OCI-M2 (cell line): ENCODE measurements around the gene SYT2.
"Not testable (repeated sequence)": the region's sequence is repeated elsewhere in the genome, so short reads cannot be mapped to it uniquely, and the experiment has no call there.

Experiments
- DNase-seq: peaks from one replicate; lab custom pipeline; 2025; ENCODE audit not compliant: unreplicated experiment; lab: John Stamatoyannopoulos, UW

The SYT2 gene

DNA sequence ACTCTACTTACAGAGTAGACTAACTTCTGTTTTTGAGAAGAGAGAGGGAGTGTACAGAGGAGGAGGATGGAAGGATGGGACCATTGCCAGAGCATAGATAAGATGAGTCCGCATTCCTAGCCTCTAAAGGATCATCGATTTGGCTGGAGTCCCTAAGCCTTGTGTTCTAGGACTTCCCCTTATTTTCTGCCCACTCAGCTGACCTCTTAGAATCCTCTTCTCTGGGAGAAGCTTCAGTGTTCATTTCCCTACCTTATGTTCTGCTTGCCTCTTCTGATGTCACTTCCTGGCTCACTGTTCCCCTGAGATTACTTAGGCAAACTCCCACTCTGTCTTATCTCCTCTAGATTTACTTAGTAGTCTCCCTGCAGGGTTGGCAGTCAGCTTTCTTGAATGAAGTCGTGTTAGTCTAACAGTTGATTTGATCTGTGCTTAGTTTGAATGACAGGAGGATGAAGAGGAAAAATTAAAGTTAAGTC lies 156.7 kb downstream of the SYT2 start:
- DNase-seq, result peak; percentile 61

DNA sequence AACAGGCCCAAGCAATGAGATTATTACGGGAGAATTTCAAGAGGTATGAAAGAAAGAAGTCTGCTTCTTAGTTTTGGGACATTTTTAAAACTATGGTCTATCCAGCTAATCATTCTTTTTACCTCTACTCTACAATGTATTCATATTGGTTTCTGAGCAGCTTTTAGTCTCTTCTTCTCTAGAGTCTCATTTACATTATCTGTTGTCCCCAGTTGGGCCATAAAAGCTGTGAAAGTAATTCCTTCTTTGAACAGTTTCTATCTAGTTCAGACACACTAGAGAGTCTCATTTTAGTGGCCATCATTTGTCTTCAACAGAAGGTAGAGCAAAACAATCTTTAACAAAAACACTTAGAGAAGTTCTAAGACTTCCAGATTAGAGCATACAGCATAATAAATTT lies 157.2 kb downstream of the SYT2 start:
- not testable (repeated sequence) for DNase-seq

DNA sequence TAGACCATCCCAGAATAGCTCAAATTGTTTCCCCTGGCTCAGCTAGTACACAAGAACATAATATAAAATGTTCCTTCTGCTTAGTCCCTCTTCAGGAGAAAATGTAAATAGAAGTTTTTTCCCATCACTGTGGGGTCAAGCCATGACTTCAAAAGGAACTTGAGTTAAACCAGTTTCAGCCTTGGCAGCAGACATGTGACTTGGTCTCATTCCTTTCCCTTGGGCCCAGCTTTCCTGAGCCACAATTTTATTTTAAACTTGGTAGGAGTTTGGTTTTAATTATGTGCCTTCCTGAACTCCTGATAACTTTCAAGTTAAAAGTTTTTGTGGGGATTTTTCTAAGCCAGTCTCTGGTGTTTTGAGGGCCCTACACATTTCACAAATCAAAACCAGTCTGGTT lies 157.6 kb downstream of the SYT2 start:
- not testable (repeated sequence) for DNase-seq

DNA sequence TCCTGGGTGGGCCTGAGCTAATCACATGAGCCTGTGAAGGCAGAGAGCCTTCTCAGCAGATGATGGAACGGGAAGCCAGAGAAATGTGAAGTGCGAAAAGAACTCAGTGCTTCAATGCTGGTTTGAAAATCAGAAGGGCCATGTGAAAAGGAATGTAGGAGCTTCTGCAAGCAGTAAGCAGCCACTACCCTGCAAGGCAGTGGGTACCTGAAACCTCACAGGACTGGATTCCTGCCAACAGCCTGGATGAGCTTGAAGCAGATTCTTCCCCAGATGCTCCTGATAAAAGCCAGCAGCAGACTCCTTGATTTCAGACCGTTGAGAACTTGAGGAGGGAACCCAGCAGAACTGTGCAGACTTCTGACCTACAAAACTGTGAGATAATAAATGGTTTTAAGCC lies 158.6 kb downstream of the SYT2 start:
- DNase-seq, result no peak

DNA sequence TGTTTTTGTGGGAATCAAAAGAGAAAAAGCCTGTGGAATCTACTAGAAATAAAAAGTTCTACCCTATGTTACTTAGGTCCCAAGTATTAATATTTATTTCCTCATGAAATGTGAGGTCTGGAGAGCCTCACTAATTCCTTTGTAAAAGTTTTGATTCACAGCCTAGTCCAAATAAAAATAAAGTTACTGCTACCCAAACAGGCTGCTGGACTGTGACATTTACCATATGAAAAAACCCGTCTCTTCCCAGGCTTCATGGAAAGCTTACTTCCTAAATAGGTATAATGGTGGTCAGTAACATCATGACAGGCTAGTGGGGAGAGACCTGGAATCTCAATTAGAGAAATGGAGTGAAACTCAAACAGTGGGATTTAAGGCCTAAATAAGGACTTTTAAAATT lies 160.2 kb downstream of the SYT2 start:
- not testable (repeated sequence) for DNase-seq

DNA sequence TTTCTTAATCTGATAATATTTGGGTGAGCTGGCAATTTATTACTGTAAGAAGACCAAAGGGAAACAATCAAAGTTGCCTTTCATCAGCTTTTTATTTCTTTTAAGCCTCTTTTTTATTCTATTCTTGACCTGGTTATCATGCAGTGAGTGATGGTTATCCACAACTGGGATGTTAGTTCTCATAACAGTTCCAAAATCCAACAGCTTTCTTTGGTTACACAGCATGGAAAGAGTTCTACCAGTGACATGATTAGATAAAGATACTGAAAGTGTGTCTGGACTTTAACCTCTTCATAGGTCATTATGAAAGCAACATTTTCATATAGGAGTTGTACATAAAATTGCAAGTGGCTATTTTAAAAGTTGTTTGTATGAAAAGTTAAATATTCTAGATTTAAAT lies 163.0 kb downstream of the SYT2 start:
- DNase-seq, result no peak

DNA sequence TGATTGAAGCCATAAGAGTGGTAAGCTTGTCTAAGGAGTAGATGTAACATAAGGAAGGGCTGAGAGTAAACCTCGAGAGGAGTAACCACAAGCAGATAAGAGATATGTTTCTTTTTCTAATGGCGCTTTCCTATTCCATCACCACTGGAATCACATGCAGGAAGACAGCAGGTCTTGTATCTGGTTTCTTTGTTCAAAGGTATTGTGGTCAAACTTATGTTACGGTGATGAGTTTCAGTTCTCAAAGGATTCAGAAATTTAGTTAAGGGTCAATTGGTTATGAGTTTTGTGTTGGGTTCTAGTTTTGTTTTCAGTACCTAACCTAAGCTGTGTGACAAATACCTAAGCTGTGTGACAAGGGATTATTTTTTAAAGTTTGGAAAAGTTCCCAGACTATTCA lies 163.5 kb downstream of the SYT2 start:
- DNase-seq, result not testable (repeated sequence)

DNA sequence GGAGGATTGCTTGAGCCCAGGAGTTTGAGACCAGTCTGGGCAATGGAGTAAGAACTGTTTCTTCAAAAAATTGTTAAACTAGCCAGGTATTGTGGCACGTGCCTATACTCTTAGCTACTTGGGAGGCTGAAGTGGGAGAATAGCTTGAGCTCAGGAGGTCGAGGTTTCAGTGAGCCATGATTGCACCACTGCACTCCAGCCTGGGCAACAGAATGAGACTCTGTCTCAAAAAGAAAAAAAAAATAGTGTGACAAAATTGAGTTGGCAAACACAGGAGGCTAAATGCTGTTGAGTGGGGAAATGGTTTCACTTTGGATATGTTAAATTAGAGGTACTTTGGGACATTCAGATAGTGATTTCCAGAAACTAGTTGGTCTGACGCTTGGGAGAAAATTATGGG lies 163.9 kb downstream of the SYT2 start:
- not testable (repeated sequence) for DNase-seq

DNA sequence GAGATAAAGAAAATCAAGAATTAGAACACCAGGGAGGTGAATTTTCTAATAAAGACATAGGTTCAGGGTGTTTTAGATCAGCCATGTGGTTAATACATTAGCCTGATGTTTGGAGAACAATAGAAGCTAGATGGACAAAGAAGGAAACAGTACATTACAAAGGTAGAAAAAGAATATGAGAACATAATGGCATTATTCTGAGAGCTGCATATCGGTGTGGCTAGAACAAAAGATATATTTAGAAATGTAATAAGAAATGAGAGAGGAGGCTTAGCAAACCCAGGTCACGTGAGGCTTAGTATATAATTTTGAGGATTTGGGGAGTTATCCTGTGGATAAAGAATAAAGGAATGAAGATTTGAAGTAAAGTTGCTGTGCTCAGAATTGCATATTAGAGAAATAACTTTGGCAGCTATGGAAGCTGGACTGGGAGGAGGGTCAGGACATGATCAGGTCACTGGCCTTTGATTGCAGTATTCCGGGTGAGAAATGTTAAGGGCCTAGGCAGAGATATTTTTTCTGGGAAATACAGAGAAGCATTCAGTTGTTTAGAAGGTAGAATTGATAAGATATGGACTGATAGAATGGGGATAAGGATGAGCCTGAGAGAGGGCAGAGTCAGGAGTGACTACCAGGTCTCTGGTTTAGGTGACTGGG lies 164.5 kb downstream of the SYT2 start:
- not testable (repeated sequence) for DNase-seq

DNA sequence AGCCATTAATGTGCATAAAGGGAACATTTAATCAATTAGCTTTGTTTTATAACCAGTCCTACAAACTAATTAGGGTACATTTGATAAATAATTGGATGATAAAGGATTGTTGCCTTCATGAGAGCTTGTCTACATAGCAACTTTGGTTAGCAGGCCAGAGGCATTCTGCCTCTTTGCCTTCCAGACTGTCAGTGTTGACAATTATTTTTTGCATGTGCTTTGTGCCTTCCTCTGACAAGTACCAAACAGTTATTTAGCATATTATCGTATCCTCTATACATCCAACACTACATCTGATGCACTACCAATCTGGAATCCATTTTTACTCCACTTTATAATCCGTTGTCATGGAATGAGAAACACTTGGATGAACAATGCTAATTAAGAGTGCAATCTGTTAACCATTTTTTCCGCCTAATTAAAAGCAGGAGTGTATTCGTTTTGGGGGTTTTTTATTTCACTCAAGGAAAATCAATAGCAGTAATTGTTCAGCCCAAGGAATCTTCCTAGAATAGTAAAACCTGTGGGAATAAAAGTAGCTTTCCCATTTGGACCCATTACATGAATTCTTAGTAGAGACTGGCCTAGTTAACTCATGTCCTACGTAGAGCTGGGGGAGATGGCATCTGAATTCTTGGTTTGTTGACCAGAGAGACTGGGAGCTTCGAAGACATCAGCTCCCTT lies 165.3 kb downstream of the SYT2 start:
- not testable (repeated sequence) for DNase-seq

DNA sequence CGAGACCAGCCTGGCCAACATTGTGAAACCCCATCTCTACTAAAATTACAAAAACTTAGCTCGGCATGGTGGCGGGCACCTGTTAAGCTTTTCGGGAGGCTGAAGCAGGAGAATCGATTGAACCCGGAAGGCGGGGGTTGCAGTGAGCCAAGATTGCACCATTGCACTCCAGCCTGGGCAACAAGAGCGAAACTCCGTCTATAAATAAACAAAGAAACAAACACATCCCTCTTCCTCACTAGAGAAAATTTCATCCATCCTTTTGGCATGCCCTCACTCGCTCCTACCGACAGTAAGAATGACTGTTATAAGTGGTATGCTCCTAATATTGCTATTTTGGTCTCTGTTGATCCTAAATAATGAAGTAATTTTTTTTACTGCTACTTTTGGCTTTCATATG lies 166.7 kb downstream of the SYT2 start:
- DNase-seq, result not testable (repeated sequence)

DNA sequence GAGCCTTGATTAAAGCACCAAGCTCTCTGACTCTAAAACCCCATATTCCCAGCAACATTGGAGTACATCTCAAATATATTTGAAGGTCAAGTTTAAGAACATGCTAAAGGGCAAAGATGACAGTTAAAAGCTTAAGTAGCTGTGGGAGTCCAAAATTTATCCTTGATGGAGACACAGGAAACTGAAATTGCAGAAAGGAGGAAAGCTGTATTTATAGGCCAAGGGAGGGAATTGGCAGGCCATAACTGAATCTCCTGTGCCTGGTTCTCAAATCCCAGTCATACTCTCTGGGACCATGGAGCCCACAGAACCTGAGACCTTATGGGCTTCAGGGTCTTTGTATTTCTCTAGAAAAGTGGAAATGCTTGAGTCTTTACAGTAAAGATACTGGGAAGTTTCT lies 167.8 kb downstream of the SYT2 start:
- not testable (repeated sequence) for DNase-seq

DNA sequence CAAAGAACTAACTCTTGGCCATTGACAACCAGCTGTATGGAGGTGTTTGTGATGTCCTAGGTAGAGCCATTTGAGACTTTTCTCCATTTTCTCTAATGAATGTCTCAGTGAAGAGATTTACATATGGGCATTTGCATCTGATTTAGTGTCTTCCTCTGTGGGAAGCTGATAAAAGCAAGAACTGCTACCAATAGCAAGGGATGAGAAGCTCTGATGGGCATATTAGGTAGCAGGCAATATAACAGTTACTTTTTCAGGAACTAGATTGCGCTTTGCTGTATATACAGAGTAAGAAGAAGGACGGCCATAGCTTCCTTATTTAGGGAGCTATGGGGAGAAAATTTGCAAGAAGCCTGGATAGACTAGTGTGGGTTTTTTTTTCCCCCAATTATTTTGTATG lies 169.4 kb downstream of the SYT2 start:
- not testable (repeated sequence) for DNase-seq
